Type B pancreatic cell (in vitro differentiated cells): ENCODE data around the gene POMP. TPM values are rescaled to one million over a fixed set of nuclear protein-coding genes. Genes with fewer than 3 reads are reported as not detected.

Source experiments
- DNase-seq: peaks from one replicate; pipeline ENCODE4 v3.0.0; 2021; ENCODE audit warnings: mixed read lengths; ENCODE audit not compliant: unreplicated experiment; ENCODE audit errors: extremely low spot score
- H3K27ac Mint-ChIP-seq: 2 replicates; pipeline ENCODE4 v1.8.0; 2021; ENCODE audit warnings: mild to moderate bottlenecking, mixed read lengths
- H3K27me3 Mint-ChIP-seq: 2 replicates; pipeline ENCODE4 v1.8.0; 2021; ENCODE audit warnings: mixed read lengths
- H3K36me3 Mint-ChIP-seq: 2 replicates; pipeline ENCODE4 v1.8.0; 2021; ENCODE audit warnings: mixed read lengths
- H3K4me1 Mint-ChIP-seq: one replicate; pipeline ENCODE4 v1.8.0; 2021; ENCODE audit warnings: mixed read lengths; ENCODE audit not compliant: unreplicated experiment
- H3K4me3 Mint-ChIP-seq: 2 replicates; pipeline ENCODE4 v1.8.0; 2021; ENCODE audit warnings: mild to moderate bottlenecking, mixed read lengths
- H3K9me3 Mint-ChIP-seq: 2 replicates; pipeline ENCODE4 v1.8.0; 2021; ENCODE audit warnings: mixed read lengths
- CTCF ChIP-seq: fragments of 200-600 bp; sonication (generic); conservative IDR thresholded peaks from 2 replicates; pipeline ENCODE4 v1.5.0; 2021; ENCODE audit warnings: antibody characterized with exemption, mild to moderate bottlenecking
- long read RNA-seq: library from polyadenylated mRNA; unstranded; transcript quantifications from one replicate; pipeline ENCODE4 v2.0.0, GENCODE V29; 2020
- total RNA-seq: library from RNA; stranded (reverse); gene quantifications from 2 replicates; pipeline ENCODE4 v1.2.1, GENCODE V29; 2021; ENCODE audit warnings: low replicate concordance

Gene POMP
- 59.4 and 65.0 TPM in 2 replicates for total RNA-seq
- long read RNA-seq, transcript POMP-201 (6 exons, 1,330 nt), result major isoform, 102 of 123 reads
- long read RNA-seq, partial matches to known transcripts, result 16 of 123 reads
- long read RNA-seq, other reads (novel, unspliced or antisense), result 5 of 123 reads

DNA sequence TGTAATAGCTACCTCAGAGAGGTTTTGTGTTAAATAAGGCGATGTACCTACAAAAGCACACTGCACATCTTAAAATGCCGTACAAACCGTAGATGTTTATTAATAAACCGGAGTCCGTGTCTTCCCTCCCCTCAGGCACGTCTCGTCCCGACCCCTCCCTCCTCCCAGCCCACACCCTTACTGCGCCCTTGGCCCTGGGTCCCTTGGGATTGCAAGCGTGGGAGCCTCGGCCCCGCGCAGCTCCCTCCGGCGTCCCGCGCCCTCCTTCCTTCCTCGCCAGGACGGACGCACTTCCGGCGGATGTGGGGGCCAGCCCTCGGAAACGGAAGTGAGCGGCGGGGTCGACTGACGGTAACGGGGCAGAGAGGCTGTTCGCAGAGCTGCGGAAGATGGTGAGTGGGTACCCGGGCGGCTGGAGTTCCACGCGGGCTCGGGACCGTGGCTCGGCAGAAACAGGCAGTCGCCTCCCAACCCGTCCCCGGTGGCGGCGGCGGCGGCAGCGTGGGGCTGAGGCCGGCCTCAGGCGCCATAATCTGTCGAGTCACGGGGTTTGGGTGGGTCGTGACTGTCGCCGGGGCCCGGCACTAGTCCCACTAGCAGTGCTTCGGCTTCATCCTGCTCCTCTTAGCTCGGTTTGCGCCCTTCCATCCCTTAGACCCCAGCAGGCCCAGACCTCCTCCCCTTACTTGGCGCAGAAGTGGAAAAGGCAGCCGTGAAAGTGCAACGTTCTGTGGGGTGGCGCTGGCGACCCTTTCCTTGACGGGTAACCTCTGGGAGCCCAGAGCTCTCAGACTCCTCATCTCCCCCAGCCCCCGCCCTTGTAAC lies at the start of gene POMP:
TSS of gene POMP (plus strand) at position 335 of the 825 bp plus-strand sequence. CDS start at position 390, 55 bp downstream.
- Mint-ChIP-seq H3K27ac (peak within 1 kb of the TSS; percentile 92), H3K9me3 (no peaks in the 10 kb centered on the region), H3K4me1 (peaks cover 32% of the 10 kb centered on the region), H3K36me3 (peaks cover 4% of the 10 kb centered on the region), H3K4me3 (peak within 1 kb of the TSS; percentile 86), H3K27me3 (no peaks in the 10 kb centered on the region)
- peak; percentile 90 for DNase-seq
- no peak for TF ChIP-seq CTCF

DNA sequence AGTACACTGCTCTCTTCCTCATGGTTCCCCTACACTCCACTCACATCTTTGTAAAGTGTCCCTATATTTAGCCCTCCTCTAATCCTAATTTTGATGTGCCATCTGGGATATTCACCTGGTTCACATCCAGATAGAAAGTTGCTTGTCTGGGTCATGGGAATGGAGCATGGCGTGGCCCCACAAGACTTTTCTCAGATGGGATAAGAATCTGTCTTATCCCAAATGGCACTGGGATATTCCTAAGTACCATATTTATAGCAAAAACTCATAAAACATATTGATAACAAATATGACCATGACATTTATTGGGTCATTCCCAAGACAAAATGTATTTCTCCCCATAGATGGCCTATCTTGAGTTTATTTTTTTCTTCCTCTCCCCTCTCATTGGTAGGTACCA lies 49.5 kb upstream of the POMP start:
- peaks cover 6% of the 10 kb centered on the region for H3K27me3 Mint-ChIP-seq
- no peak overlapping the region for H3K4me3 Mint-ChIP-seq
- no peak for TF ChIP-seq CTCF
- no peaks in the 10 kb centered on the region for H3K4me1 Mint-ChIP-seq
- no peak for DNase-seq
- H3K27ac Mint-ChIP-seq, result no peak overlapping the region
- no peaks in the 10 kb centered on the region for H3K9me3 Mint-ChIP-seq
- H3K36me3 Mint-ChIP-seq, result no peaks in the 10 kb centered on the region

- TF ChIP-seq CTCF, result no peak
- no peaks in the 10 kb centered on the region for H3K4me1 Mint-ChIP-seq
- H3K9me3 Mint-ChIP-seq, result no peaks in the 10 kb centered on the region
- peaks cover 6% of the 10 kb centered on the region for H3K27me3 Mint-ChIP-seq
- H3K27ac Mint-ChIP-seq, result no peak overlapping the region
- DNase-seq, result no peak
- no peaks in the 10 kb centered on the region for H3K36me3 Mint-ChIP-seq
- no peak overlapping the region for H3K4me3 Mint-ChIP-seq
These were observed 49.0 kb upstream of the POMP start for GRCh38 chr13:28609926-28610325.

DNA sequence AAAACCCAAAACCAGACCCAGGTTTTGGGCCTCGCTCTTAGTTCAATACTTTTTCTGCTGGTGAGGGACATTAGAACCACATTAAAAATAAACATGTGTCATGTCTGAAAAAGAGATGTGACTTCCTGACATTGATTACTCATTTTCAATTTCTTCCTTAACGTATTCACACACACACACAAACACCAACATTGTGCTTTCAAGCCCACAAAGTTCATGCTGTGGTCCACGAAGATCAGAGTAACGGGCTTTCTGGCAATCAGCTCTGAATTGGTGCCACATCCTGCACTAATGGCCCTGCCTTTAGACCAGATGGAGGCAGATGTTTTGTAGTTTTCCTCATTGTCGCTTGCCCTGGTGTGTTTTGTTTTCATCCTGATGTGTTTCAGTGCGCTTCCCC lies 47.9 kb upstream of the POMP start:
- no peaks in the 10 kb centered on the region for H3K4me1 Mint-ChIP-seq
- peaks cover 6% of the 10 kb centered on the region for H3K27me3 Mint-ChIP-seq
- no peaks in the 10 kb centered on the region for H3K36me3 Mint-ChIP-seq
- no peak overlapping the region for H3K4me3 Mint-ChIP-seq
- no peak overlapping the region for H3K27ac Mint-ChIP-seq
- DNase-seq, result no peak
- no peaks in the 10 kb centered on the region for H3K9me3 Mint-ChIP-seq
- TF ChIP-seq CTCF, result no peak

GRCh38 chr13:28611654-28612131 lies 47.2 kb upstream of the POMP start:
- TF ChIP-seq CTCF, result no peak
- DNase-seq, result no peak

More at GRCh38 chr13:28611654-28612131, 47.2 kb upstream of the POMP start:
- Mint-ChIP-seq H3K9me3 (no peaks in the 10 kb centered on the region), H3K27me3 (peaks cover 6% of the 10 kb centered on the region), H3K4me3 (no peak overlapping the region), H3K27ac (no peak overlapping the region), H3K4me1 (no peaks in the 10 kb centered on the region), H3K36me3 (no peaks in the 10 kb centered on the region)
